GM21737 (cell line): ENCODE results near the gene POU5F1.
"Not testable (repeated sequence)": the region's sequence is repeated elsewhere in the genome, so short reads cannot be mapped to it uniquely, and the experiment has no call there.

Source experiments
- ATAC-seq: cut with Tn5 transposase; IDR thresholded peaks from one replicate; pipeline ENCODE4 v1.9.1; 2021; ENCODE audit warnings: mild to moderate bottlenecking, moderate library complexity; ENCODE audit not compliant: unreplicated experiment

The POU5F1 gene

GRCh38 chr6:31170600-31170881 is at the start of gene POU5F1:
POU5F1 (minus strand) TSS chr6:31170682; CDS start chr6:31170620, 62 bp downstream.
- no peak for ATAC-seq

GRCh38 chr6:31216208-31216898 is 45.9 kb upstream of the POU5F1 start:
- ATAC-seq = no peak

GRCh38 chr6:31215216-31215615 is 44.7 kb upstream of the POU5F1 start:
- not testable (repeated sequence) for ATAC-seq

GRCh38 chr6:31214516-31214915 is 44.0 kb upstream of the POU5F1 start:
- ATAC-seq = no peak

- no peak for ATAC-seq
Observed at GRCh38 chr6:31210741-31211532, 40.5 kb upstream of the POU5F1 start.

GRCh38 chr6:31210123-31210522 is 39.6 kb upstream of the POU5F1 start:
- ATAC-seq = no peak

GRCh38 chr6:31209137-31209536 is 38.7 kb upstream of the POU5F1 start:
- no peak for ATAC-seq

- ATAC-seq = no peak
Observed at GRCh38 chr6:31208506-31208905, 38.0 kb upstream of the POU5F1 start.

- ATAC-seq = no peak
Observed at GRCh38 chr6:31205638-31206037, 35.2 kb upstream of the POU5F1 start.

GRCh38 chr6:31204751-31205145 is 34.3 kb upstream of the POU5F1 start:
- no peak for ATAC-seq

GRCh38 chr6:31203345-31203979 is 33.0 kb upstream of the POU5F1 start:
- peak; percentile 47 for ATAC-seq

GRCh38 chr6:31202259-31203166 is 32.0 kb upstream of the POU5F1 start:
- no peak for ATAC-seq

- ATAC-seq = not testable (repeated sequence)
Observed at GRCh38 chr6:31199105-31199452, 28.6 kb upstream of the POU5F1 start.

- peak; percentile 72 for ATAC-seq
Observed at GRCh38 chr6:31197559-31198305, 27.2 kb upstream of the POU5F1 start.

GRCh38 chr6:31196251-31197022 is 26.0 kb upstream of the POU5F1 start:
- ATAC-seq = not testable (repeated sequence)

GRCh38 chr6:31195308-31195979 is 25.0 kb upstream of the POU5F1 start:
- not testable (repeated sequence) for ATAC-seq

- ATAC-seq = no peak
Observed at GRCh38 chr6:31194061-31194834, 23.8 kb upstream of the POU5F1 start.

GRCh38 chr6:31193206-31193605 is 22.7 kb upstream of the POU5F1 start:
- ATAC-seq = no peak
